Muscle of back (tissue), 13 donors: ENCODE data around the gene CRTC3. TPM values are rescaled to one million over a fixed set of nuclear protein-coding genes. Genes with fewer than 3 reads are reported as not detected.
A peak's percentile ranks its signal among the peaks of the same experiment; 100 is the strongest.
"Not testable (repeated sequence)": the region's sequence is repeated elsewhere in the genome, so short reads cannot be mapped to it uniquely, and the experiment has no call there.

Experiments used
- DNase-seq, 3 donors: peaks; one replicate each; pipeline versions ENCODE4 v3.0.0 to v3.0.0-alpha.2; 2013
- long read RNA-seq, 9 donors: transcript quantifications; one replicate each; lab custom pipeline, GENCODE V29; 2026
- polyA plus RNA-seq, 10 donors: library from polyadenylated mRNA; unstranded; fragments of 120-200 nt; gene quantifications; one replicate each; pipeline ENCODE4 v1.2.1, GENCODE V29; 2013; ENCODE audit not compliant: insufficient read length in 10 of 10

The CRTC3 gene
- 10 to 100 TPM; 23.4 to 34.4 (median 25.7) TPM for polyA plus RNA-seq
- long read RNA-seq, donor 1, full-length matches to known transcripts = 1 of 1 reads
- long read RNA-seq, donor 1, partial matches to known transcripts = 0 of 1 reads
- long read RNA-seq, donor 1, other reads (novel, unspliced or antisense) = 0 of 1 reads
- long read RNA-seq, donor 2 = 0 reads
- long read RNA-seq, donor 3 = 0 reads
- long read RNA-seq, donor 4, partial matches to known transcripts = 0 of 1 reads
- long read RNA-seq, donor 4, other reads (novel, unspliced or antisense) = 0 of 1 reads
- long read RNA-seq, donor 5, partial matches to known transcripts = 5 of 6 reads
- long read RNA-seq, donor 5, other reads (novel, unspliced or antisense) = 0 of 6 reads
- long read RNA-seq, donor 6, partial matches to known transcripts = 0 of 1 reads
- long read RNA-seq, donor 6, other reads (novel, unspliced or antisense) = 0 of 1 reads
- long read RNA-seq, donor 7, partial matches to known transcripts = 0 of 1 reads
- long read RNA-seq, donor 7, other reads (novel, unspliced or antisense) = 0 of 1 reads
- long read RNA-seq, donor 8, partial matches to known transcripts = 0 of 1 reads
- long read RNA-seq, donor 8, other reads (novel, unspliced or antisense) = 0 of 1 reads
- long read RNA-seq, donor 9, partial matches to known transcripts = 0 of 1 reads
- long read RNA-seq, donor 9, other reads (novel, unspliced or antisense) = 0 of 1 reads

- DNase-seq = peak; percentile 50 to 89 (median 74)
Measured at GRCh38 chr15:90529371-90530249, at the start of gene CRTC3. TSS of gene CRTC3 (plus strand) at chr15:90529923. CDS start at chr15:90530072, 149 bp downstream.

- no peak for DNase-seq
Measured at GRCh38 chr15:90481023-90481422, 48.7 kb upstream of the CRTC3 start.

- peak; percentile 30 to 76 (median 55) for DNase-seq
Measured at GRCh38 chr15:90482124-90483011, 47.4 kb upstream of the CRTC3 start.

- DNase-seq = no peak
Measured at GRCh38 chr15:90483012-90483307, 46.8 kb upstream of the CRTC3 start.

- no peak for DNase-seq
Measured at GRCh38 chr15:90483637-90484036, 46.1 kb upstream of the CRTC3 start.

GRCh38 chr15:90487186-90487585, 42.5 kb upstream of the CRTC3 start:
- no peak for DNase-seq

- DNase-seq = no peak
Measured at GRCh38 chr15:90489514-90489913, 40.2 kb upstream of the CRTC3 start.

- DNase-seq = no peak
Measured at GRCh38 chr15:90489944-90490343, 39.8 kb upstream of the CRTC3 start.

- no peak for DNase-seq
Measured at GRCh38 chr15:90493647-90494046, 36.1 kb upstream of the CRTC3 start.

- DNase-seq = no peak
Measured at GRCh38 chr15:90495067-90495466, 34.7 kb upstream of the CRTC3 start.

GRCh38 chr15:90496791-90497190, 32.9 kb upstream of the CRTC3 start:
- DNase-seq = no peak

GRCh38 chr15:90497376-90497775, 32.3 kb upstream of the CRTC3 start:
- no peak for DNase-seq

GRCh38 chr15:90497912-90498311, 31.8 kb upstream of the CRTC3 start:
- DNase-seq = no peak

- DNase-seq = no peak
Measured at GRCh38 chr15:90500171-90500570, 29.6 kb upstream of the CRTC3 start.

- DNase-seq = no peak
Measured at GRCh38 chr15:90501898-90502297, 27.8 kb upstream of the CRTC3 start.

- DNase-seq = not testable (repeated sequence)
Measured at GRCh38 chr15:90510781-90511180, 18.9 kb upstream of the CRTC3 start.

- not testable (repeated sequence) for DNase-seq
Measured at GRCh38 chr15:90511211-90511618, 18.5 kb upstream of the CRTC3 start.

- DNase-seq = no peak
Measured at GRCh38 chr15:90512276-90512675, 17.4 kb upstream of the CRTC3 start.

- no peak for DNase-seq
Measured at GRCh38 chr15:90512981-90513380, 16.7 kb upstream of the CRTC3 start.

- no peak for DNase-seq
Measured at GRCh38 chr15:90513448-90513847, 16.3 kb upstream of the CRTC3 start.

GRCh38 chr15:90513893-90514292, 15.8 kb upstream of the CRTC3 start:
- DNase-seq = not testable (repeated sequence)
